A673 (cell line): ENCODE measurements around the gene CRACR2B.

Experiments used
- EZH2 ChIP-seq: fragments of 200-600 bp; sonication (generic); IDR thresholded peaks from 2 replicates; pipeline ENCODE4 v1.6.1; 2017; ENCODE audit warnings: borderline replicate concordance, low read depth, mild to moderate bottlenecking, mixed read lengths, antibody characterized with exemption, low read length; ENCODE audit not compliant: poor library complexity, severe bottlenecking
- TF ChIP-seq, protein P1 (sequence below): fragments of 300-800, 200-600 bp; sonication (generic); conservative IDR thresholded peaks from 2 replicates; pipeline ENCODE4 v1.5.1; 2017; ENCODE audit warnings: low read depth, mild to moderate bottlenecking, antibody characterized with exemption, low read length, moderate library complexity, mixed read lengths

GRCh38 chr11:826227-826621 is 1.5 kb upstream of the CRACR2B start:
- TF ChIP-seq, protein P1, sequence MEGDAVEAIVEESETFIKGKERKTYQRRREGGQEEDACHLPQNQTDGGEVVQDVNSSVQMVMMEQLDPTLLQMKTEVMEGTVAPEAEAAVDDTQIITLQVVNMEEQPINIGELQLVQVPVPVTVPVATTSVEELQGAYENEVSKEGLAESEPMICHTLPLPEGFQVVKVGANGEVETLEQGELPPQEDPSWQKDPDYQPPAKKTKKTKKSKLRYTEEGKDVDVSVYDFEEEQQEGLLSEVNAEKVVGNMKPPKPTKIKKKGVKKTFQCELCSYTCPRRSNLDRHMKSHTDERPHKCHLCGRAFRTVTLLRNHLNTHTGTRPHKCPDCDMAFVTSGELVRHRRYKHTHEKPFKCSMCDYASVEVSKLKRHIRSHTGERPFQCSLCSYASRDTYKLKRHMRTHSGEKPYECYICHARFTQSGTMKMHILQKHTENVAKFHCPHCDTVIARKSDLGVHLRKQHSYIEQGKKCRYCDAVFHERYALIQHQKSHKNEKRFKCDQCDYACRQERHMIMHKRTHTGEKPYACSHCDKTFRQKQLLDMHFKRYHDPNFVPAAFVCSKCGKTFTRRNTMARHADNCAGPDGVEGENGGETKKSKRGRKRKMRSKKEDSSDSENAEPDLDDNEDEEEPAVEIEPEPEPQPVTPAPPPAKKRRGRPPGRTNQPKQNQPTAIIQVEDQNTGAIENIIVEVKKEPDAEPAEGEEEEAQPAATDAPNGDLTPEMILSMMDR, result no peak
- TF ChIP-seq EZH2, result no peak
